NAMALWA (cell line): ENCODE data around the gene CETP.
"Not testable (repeated sequence)": the region's sequence is repeated elsewhere in the genome, so short reads cannot be mapped to it uniquely, and the experiment has no call there.

ENCODE experiments used
- DNase-seq: peaks from one replicate; pipeline ENCODE4 v3.0.0-alpha.2; 2015; ENCODE audit warnings: low spot score

CETP gene

DNA sequence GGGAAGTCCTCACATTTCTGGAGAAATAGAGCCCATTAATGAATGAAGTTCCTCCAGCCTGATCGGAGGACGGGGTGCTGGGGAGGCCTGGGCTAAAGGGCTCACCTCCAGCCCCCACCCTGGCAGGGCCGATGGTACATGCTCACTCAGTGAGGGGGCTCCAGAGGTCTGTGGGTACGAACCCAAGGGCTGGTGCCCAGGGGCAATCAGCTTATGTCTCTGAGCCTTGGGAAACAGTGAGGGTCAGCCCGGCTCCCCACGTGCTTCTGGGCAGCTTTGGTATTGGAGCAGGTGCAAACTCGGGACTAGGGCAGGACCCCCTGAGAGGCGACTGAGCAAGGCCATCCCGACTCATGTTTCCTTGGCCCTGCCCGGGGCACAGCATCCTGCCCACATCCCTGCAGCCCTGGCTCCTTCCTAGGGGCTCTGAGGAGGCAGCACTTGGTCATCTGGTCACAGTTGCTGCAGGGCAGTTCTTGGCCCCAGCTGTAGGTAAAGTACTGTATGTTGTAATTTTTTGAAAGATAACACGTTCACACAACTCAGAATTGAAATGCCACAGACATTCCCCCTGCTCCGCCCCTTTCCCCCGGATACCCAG, 969 bp upstream of the CETP start:
- DNase-seq, result no peak

DNA sequence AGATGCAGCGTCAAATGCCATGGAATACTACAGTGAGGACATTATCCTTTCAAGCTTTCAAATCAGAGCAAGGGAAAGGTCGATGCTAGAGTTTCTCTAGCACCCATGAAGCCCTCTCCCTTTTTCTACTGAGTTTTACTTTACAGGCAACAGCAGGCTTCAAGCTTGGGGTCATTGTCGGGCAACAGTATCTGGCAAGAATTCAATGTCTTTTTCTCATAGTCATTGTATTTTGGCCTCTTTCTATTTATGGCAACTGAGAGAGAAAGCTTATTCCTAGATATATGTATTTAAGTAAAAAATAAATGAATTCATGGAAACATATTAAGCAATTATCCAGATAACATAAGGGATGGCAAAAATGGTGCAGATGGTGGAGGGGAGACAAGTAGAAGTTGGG, 364 bp upstream of the CETP start:
- no peak for DNase-seq

DNA sequence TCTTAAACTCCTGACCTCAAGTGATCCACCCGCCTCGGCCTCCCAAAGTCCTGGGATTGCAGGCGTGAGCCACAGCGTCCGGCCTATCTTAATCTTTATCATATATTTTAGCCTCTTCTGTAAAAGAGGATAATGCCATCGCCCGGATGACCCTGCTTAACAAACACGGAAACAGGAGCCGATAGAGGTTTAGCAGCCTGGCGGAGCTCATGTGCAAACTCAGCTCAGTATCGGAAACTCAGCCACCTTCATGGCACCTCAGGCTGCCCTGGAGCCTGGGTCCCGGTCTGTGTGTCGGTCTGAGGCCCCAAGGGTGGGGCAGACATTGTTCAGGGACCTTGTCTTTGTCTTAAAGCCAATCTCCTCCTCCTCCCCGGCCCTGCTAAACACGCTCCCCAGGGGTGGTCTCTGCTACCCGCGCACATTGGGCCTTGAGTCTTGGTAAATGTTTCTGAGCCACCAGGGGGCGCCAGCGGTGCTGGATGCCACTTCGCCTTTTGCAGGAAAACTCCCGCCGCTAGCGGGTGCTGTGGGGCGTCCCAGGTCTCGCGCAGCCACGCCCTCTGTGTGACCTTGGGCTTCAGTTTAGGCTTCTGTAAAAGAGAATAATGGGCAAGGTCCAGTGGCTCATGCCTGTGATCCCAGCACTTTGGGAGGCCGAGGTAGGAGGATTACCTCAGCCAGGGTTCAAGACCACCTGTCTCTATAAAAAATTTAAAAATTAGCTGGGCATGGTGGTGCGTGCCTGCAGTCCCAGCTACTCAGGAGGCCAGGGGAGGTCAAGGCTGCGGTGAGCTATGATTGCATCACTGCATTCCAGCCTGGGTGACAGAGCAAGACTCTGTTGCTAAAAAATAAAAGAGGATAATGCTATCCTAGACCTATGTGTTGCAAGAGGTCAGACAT, 2.7 kb downstream of the CETP start:
- DNase-seq, result peak; percentile 94

DNA sequence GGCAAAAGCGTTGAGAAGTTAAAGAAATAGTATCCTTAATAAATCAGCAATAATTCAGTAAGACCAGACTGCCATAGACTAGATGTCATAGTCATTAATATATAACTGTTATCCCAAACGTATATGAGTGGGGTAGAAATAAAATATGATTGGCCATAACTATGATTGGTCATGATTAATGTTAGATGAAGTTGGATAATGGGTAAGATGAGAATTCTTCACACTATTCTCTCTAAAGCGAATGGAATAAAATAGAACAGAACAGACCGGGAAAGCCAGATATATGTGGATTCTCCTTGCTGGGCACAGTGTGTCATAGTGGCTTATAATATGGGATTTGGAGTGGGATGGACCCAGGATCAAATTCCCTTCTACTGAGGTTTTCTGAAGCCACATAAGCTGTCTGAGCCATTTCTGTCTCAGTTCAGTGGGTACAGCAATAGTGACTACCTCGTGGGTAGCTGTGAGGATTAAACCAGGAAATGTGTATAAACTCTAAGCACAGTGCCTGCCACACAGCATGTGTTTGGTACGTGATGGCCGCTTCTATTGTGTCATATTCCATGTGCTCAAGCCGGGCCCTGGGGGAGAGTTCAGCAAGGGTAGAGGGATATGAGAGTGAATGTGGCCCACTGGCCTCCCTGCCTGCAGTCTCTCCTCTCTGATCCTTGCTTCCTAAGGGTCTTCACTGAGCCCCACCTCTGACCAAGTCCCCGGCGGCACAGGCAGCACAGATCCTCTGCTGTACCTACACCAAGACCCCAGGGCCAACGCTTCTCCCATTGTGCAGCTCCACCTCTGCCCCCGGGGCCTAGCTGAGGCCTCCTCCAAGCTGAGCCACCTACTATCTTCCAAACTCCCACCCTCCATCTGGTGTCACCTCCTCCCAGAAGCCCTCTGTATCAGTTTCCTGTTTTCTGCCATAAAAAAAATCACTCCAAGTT, 3.7 kb downstream of the CETP start:
- DNase-seq, result no peak

DNA sequence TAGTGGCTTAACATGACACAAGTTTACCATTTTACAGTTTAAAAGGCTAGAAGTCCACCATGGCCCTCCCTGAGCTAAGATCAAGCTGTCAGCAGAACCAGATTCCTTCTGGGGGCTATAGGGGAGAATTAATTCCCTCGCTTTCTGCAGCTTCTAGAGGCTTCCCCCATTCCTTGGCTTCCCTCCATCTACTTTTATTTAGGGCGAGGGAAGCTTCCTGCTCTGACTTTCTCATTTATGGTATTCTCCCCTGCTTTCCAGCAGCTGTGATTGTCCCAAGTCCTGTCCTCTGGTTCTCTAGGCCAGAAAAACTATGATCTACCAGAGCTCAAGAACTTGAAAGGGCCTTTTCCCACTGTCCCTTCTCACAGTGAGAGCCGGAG, 4.3 kb downstream of the CETP start:
- DNase-seq, result no peak

DNA sequence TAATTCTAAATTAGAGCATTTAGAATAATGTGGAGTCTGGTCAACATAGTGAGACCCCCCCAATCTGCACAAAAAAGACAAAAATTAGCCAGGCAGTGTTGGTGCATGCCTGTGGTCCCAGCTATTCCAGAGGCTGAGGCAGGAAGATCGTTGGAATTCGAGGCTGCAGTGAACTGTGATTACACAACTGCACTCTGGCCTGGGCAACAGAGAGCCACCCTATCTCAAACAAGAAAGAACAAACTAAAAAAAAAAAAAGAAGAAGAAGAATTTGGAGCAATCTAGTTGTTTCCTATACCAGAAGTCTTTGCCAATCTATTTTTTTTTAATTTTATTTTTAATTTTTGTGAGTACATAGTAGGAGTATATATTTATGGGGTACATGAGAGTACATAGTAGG, 6.0 kb downstream of the CETP start:
- DNase-seq, result no peak

DNA sequence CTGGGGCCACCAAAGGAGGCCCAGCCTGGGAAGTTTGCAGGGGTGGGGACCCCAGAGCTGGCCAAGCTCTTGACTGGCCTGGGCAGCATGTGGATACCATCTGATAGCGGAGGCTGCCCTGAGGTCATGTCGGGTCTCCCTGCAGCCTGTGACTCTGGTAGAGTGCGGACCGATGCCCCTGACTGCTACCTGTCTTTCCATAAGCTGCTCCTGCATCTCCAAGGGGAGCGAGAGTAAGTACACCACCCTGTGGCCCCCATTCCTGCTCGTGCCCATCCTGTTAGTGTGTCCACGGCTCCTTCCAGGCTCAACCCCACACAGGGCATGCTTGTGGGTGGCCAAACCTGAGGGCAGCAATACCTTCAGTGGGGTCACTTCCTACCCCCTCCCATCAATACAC, 8.0 kb downstream of the CETP start:
- no peak for DNase-seq

DNA sequence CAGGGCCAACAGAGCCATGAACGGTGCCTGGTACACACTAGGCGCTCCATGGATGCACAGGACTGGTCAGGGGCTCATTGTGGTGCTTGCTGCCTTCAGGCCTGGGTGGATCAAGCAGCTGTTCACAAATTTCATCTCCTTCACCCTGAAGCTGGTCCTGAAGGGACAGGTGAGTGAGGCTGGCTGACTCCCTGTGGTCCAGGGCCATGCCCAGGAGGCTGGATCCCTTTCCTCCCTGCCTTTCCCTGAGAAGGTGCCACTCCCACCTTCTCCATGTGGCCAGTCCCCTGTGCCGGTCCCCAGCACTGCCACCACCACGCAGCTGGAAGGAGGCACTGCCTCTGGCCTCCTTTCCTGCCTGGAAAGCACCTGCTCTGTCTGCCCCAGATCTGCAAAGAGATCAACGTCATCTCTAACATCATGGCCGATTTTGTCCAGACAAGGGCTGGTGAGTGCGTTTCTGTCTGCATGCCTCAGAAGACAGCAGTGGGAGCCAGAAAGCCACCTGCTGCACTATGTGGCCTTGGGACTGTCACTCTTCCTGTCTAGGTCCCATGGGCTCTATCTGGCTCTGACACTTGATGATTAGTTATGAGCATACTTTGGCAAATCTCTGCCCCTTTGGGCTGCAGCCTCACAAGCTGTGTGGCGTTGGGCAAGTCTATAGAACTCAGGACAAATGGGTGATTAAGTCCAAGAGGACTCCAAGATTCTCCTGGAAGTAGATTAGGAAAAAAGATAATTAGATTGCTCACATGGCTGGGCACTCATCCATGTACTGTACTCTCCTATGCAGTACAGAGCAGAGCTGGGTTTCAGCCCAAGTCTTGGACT, 9.4 kb downstream of the CETP start:
- DNase-seq, result peak; percentile 90

DNA sequence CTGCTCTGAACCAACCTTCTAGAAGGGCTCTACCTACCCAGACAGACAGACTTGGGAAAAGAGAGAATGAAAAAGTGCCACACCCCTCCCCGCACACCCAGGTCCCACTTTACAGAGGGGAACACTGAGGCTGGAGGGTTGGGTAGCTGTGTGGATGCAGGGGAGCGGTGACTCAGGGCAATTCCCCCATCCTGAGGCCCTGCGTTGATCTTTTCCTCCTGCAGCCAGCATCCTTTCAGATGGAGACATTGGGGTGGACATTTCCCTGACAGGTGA, 10.0 kb downstream of the CETP start:
- no peak for DNase-seq

DNA sequence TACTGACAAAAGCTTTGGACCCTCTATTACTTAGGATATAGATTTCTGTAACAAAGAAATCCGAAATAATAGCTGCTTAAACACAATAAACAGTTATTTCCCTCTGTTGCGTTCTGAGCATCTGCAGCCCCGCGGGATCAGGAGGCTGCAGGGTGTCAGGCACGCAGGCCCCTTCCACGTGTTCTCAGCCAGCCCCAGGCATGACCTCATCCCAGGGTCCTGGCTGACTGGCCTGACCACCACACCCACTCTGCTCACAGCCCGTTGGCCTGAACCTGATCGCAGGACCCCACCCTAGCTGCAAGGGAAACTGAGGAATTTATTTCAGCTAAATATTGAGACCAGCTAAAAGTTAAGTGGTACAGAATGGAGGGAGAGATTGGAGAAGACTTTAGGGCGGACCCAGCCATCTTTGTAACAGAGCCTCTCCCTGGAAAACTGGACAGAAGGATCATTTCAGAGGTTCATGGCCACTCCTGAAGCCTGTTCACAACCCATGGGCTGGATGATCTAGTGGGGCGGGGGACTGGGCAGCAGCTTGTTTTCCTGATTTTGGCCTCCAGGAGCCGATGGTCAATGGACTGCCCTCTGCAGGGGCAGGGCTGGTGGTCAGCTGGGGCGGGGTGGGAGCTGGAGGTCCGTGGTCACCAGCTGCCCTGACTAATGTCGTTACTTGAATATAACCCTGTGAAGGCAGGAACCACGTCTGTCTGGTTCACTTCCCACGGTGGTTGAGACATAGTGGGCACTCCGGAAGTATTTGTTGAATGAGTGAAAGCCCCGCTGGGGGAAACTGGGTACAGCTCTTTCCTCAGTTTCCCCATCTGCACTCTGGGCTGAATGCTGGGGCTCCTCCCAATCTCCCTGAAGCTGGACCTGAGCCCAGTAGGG, 10.9 kb downstream of the CETP start:
- no peak for DNase-seq

DNA sequence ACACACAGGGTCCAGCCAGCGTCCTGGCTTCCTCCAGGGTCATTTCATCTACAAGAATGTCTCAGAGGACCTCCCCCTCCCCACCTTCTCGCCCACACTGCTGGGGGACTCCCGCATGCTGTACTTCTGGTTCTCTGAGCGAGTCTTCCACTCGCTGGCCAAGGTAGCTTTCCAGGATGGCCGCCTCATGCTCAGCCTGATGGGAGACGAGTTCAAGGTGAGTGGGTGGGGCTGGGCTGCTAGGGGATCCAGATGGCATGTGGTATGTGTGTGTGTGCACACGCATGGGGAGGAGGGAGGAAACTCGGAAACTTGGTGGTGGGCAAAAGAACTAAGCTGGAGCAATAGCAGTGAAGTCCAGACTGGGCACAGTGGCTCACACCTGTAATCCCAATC, 11.5 kb downstream of the CETP start:
- DNase-seq, result no peak

DNA sequence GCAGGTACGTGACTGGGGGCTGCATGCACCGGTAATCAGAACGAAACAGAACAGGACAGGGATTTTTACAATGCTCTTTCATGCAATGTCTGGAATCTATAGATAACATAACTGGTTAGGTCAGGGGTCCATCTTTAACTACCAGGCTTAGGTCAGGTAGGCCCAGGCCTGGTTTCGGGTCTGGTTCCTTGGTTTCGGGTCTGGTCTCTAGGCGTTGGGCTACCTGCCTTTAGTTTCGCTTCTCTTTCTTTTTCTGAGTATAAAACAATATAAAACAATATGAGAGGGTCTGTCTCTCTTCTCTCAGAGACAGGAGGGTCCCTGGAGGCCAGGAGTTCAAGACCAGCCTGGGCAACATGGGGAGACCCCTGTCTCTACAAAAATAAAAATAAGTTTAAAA, 12.1 kb downstream of the CETP start:
- not testable (repeated sequence) for DNase-seq

DNA sequence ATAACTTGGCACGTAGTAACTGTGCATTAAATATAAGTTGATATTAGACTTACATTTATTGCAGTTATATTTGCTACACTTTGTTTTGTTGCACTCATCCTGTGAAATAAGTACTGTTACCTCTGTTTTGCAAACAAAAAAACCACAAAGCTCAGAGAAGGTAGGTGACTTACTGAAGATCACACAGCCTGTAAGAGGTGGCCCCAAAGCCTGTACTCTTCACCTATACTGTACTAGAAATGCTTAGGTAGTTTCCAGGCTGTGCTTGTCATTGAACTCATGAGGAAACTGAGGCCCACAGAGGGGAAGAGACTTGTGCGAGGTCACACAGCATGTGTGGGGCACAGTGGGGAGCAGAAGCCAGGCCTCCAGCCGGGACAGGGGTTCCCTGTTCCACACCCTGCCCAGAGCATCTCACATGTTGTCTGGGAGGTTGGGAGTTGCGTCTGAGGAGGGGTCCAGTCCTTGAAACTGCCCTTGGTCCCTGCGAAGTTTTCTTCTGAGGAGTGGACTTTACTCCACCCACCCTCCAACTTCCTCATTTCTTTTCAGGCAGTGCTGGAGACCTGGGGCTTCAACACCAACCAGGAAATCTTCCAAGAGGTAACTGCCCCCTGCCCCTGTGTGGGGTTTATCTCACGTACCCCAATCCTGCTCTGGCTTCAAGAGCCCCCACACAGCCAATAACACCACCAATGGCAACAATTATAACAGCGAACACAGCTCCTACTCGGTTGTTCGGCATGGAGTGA, 13.0 kb downstream of the CETP start:
- no peak for DNase-seq

DNA sequence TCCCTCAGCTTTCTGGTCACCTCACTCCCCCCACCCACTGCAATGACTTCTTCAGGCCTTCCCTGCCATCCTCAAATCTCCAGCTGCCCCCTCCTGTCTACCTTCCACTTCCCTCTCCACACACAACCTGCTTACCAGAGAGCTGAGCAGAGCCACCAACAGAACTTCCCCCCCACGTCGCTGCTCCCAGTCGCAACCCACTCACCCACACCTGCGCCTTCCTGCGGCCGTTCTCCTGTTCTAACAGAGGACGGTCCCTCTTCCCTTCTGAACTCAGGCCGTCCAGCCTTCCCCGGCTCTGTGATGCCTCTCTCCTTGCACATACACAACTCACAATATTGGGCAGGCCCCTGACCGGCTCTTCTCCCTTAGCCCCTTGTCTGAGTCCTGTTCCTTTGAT, 14.0 kb downstream of the CETP start:
- no peak for DNase-seq

DNA sequence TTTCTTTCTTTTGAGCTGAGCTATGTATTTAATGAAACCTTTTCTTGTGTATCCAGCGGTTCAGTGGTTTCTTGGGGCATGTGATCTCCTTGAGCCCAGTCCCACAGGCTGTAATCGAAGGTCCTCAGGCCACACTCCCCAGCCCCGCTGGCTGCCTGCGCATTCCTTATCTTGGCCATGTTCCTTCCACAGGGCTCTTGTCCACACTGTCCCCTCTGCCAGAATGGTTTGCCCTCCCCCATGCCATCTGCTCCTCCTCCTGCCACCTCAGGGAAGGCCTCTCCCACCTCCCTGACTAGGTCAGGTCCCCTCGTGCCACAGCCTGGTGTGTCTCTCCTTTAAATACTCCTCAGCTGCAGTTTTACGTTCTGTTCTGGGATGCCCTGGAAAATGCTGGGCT, 15.5 kb downstream of the CETP start:
- no peak for DNase-seq

DNA sequence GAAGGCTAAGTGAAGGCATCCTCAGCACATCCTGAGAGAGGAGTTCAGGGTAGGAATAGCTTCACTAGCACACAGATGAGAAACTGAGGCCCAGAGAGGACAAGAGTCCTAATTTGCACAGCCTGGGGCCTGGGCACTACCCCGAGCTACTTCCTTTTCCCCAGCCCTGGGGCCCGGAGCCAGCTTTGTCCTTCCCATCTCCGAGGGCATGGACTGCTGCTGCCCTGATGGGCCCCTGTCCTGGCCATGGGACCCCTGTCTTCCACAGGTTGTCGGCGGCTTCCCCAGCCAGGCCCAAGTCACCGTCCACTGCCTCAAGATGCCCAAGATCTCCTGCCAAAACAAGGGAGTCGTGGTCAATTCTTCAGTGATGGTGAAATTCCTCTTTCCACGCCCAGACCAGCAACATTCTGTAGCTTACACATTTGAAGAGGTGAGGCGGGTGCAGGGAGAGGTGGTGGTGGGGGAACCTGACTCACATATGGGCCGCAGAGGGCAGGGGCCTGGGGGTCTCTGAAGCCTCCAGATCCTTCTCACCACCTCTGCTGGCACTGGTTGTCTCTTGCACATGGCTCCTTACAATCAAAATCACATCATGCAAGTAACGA, 16.2 kb downstream of the CETP start:
- no peak for DNase-seq

DNA sequence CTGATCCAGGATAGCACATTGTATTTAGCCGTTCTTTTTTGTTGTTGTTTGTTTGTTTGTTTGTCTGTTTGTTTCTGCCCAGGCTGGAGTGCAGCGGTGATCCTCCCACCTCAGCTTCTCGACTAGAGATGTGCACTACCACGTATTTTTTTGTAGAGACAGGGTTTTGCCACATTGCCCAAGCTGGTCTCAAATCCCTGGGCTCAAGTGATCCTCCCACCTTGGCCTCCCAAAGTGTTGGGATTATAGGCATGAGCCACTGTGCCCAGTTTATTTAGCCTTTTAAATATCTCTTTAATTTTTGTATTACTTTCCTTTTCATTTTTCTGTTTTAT, 18.4 kb downstream of the CETP start:
- DNase-seq, result no peak

DNA sequence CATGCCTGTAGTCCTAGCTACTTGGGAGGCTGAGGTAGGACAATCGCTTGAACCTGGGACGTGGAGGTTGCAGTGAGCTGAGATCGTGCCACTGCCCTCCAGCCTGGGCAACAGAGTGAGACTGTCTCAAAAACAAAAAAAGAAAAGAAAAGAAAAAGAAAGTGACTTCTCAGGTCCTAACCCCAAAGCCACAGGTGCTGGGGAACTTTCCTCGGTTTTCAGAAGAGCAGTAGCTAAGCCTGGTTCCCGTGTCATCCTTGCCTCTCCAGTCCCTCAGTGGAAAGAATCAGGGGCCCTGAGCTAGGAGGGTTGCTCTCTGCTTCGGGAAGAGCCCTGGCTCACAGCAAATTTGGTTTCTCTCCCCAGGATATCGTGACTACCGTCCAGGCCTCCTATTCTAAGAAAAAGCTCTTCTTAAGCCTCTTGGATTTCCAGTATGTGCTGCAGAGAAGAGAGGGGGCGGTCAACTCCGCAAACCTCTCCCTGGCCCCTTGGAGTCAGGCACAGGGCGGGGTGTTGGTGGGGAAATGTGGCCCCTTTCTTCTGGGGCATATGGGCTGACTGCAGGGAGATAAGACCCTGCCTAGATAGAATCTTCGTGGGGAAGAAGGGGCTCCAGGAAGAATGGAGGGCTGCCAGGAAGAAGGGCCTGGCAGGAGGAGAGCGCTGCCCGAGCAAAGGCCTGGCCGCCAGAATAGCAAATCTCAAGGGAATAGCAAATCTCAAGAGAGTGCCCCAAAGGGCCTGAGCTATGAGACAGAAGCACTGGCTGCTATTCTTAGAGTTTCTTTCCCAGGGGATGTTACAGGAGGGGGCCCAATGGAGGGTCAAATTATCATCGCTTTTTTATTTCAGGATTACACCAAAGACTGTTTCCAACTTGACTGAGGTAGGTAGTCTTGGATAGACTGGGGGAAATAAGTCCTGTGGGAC, 19.3 kb downstream of the CETP start:
- DNase-seq, result peak; percentile 63

DNA sequence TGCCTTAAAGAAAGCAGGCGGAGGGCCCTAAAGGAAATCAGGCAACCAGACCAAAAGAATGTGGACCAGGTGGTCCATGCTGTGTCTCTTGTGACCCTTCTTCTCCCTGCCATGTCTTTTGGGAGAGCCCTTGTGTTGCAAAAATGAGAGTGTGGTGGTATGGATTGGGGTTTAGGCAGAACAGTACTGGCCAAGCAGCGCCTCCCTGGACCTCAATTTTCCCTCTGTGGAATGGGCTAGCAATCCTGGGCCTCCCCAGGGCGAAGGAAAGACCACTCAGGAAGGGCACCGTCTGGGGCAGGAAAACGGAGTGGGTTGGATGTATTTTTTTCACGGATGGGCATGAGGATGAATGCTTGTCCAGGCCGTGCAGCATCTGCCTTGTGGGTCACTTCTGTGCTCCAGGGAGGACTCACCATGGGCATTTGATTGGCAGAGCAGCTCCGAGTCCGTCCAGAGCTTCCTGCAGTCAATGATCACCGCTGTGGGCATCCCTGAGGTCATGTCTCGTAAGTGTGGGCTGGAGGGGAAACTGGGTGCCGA, 20.1 kb downstream of the CETP start:
- no peak for DNase-seq
